Common myeloid progenitor, CD34-positive (primary cell): Measurements from ENCODE around the gene UBA3.

Source experiments
- CTCF ChIA-PET: fragments of 350-600 bp; sonication (Branson Sonifier 250); formaldehyde crosslinking; loops from one replicate; lab custom pipeline; 2021; ENCODE audit warnings: antibody characterized with exemption; lab: Charles Lee
- POLR2A ChIA-PET: fragments of 350-600 bp; sonication (Branson Sonifier 250); formaldehyde crosslinking; loops from one replicate; lab custom pipeline; 2021; ENCODE audit warnings: antibody characterized with exemption; lab: Charles Lee
- DNase-seq, 3 donors: peaks; one replicate each; pipeline versions ENCODE4 v3.0.0 to v3.0.0-alpha.2; 2013
- H3K27ac ChIP-seq, 2 experiments: 1 replicate in 1 of 2; 2 replicates in 1 of 2; pipeline ENCODE4 v1.7.0; 2013; ENCODE audit warnings: inconsistent platforms in 2 of 2, low read length in 2 of 2, mild to moderate bottlenecking in 2 of 2, low read depth in 1 of 2, moderate library complexity in 1 of 2; ENCODE audit not compliant: severe bottlenecking in 2 of 2, insufficient read depth in 1 of 2, poor library complexity in 1 of 2
- H3K27me3 ChIP-seq, 5 experiments: replicated peaks in 2 of 5; 1 replicate in 3 of 5; 2 replicates in 2 of 5; pipeline versions ENCODE4 v1.6.1 to v1.7.0; 2013; ENCODE audit warnings: low read length in 4 of 5, mild to moderate bottlenecking in 2 of 5, moderate library complexity in 2 of 5, inconsistent platforms in 1 of 5; ENCODE audit not compliant: insufficient read depth in 5 of 5, control insufficient read depth in 4 of 5
- H3K36me3 ChIP-seq, 4 experiments: 1 replicate in 2 of 4; 2 replicates in 2 of 4; pipeline versions ENCODE4 v1.6.1 to v1.7.0; 2013; ENCODE audit warnings: low read length in 3 of 4, control low read depth in 1 of 4, mild to moderate bottlenecking in 1 of 4; ENCODE audit not compliant: control insufficient read depth in 4 of 4, insufficient read depth in 4 of 4
- H3K4me1 ChIP-seq, 4 experiments: 1 replicate in 3 of 4; 2 replicates in 1 of 4; pipeline versions ENCODE4 v1.6.1 to v1.7.1; 2013; ENCODE audit warnings: low read length in 3 of 4, mild to moderate bottlenecking in 3 of 4, control low read depth in 1 of 4, inconsistent platforms in 1 of 4, moderate library complexity in 1 of 4; ENCODE audit not compliant: control insufficient read depth in 4 of 4, insufficient read depth in 4 of 4; ENCODE audit errors: control extremely low read depth in 1 of 4
- H3K4me3 ChIP-seq, 7 experiments: 1 replicate in 4 of 7; 2 replicates in 3 of 7; pipeline versions ENCODE4 v1.5.1 to v1.7.0; 2013; ENCODE audit warnings: mild to moderate bottlenecking in 7 of 7, low read length in 6 of 7, moderate library complexity in 6 of 7, inconsistent platforms in 2 of 7, low read depth in 2 of 7, control low read depth in 1 of 7; ENCODE audit not compliant: insufficient read depth in 4 of 7, control insufficient read depth in 1 of 7; ENCODE audit errors: extremely low read depth in 1 of 7
- H3K9me3 ChIP-seq, 5 experiments: 1 replicate in 4 of 5; 2 replicates in 1 of 5; pipeline versions ENCODE4 v1.6.1 to v1.7.1; 2013; ENCODE audit warnings: low read length in 4 of 5, mild to moderate bottlenecking in 2 of 5, inconsistent platforms in 1 of 5, low read depth in 1 of 5, moderate library complexity in 1 of 5; ENCODE audit not compliant: control insufficient read depth in 4 of 5, insufficient read depth in 2 of 5; ENCODE audit errors: control extremely low read depth in 1 of 5
- WGBS: methylation state at CpG from one replicate; pipeline ENCODE4 v1.1.5; 2013; ENCODE audit not compliant: insufficient coverage; 5-methylcytosine and 5-hydroxymethylcytosine counted together

The UBA3 gene

GRCh38 chr3:69082361-69082760, 2.2 kb upstream of the UBA3 start:
- POLR2A ChIA-PET, result interaction anchor here (0.9 to 3.8 kb wide), 4 partner anchors 12 to 69 kb away, joined by 3 to 36 read pairs (median 4); partner anchors contain the start of gene EOGT
- Histone ChIP-seq H3K4me3 (peak overlapping the region in 3 of 7 experiments; percentile 19 to 54 (median 54)), H3K36me3 (no peaks in the 10 kb centered on the region), H3K27me3 (no peaks in the 10 kb centered on the region), H3K27ac (peak overlapping the region; percentile 27 to 88), H3K4me1 (peaks cover 54 to 81% (median 70%) of the 10 kb centered on the region in 4 experiments), H3K9me3 (no peaks in the 10 kb centered on the region)
- peak in 1 of 3 donors; percentile 24 for DNase-seq
- CTCF ChIA-PET, result interaction anchor here (0.8 to 5.2 kb wide), 4 partner anchors 10 to 24 kb away, joined by 3 to 28 read pairs (median 15); no protein-coding TSS in a partner anchor
- no CpG with 5 or more reads among the region's 2 CpGs for WGBS

DNA sequence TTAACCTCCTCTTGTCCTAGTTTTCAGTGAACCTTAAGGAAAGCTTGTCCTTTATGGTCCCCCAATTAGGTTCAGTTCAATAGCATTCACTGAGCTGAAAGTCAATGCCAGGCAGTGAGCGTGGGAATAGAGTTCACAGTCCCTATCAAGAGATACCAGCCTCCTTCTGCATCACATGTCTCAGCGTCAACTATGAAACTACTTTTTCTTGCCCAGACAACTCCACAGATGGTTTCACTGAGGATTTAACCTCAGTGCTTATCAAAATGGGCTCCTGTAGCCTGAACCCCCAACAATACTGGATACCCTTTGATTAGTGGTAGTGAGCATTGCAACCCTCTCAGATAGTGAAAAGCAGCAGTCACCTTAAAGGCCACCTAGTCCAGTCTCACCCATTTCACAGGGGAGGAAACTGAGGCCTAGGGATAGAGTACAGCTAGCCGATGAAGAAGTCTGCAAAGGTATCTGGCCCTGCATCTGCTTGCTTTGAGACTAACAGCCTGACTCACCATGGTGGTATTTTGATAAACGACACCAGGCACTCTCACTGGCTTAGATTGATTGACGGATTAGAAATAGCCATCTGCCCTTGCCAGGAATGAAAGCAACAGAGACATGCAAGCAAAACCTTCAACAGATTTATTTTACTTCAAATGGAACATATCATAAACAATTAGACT, 1.6 kb upstream of the UBA3 start:
- H3K27ac ChIP-seq, result peak overlapping the region; percentile 27 to 88
- peak overlapping the region in 1 of 7 experiments; percentile 54 for H3K4me3 ChIP-seq
- 77% methylated on average over 5 of the region's 5 CpGs for WGBS
- ChIA-PET CTCF (interaction anchor here (0.8 to 4.7 kb wide), 4 partner anchors 11 to 29 kb away, joined by 3 to 28 read pairs (median 4); partner anchors contain the start of gene TMF1), POLR2A (interaction anchor here (1.0 kb wide), 1 partner anchor 29 kb away, joined by 5 read pairs; no protein-coding TSS in a partner anchor)
- H3K9me3 ChIP-seq, result no peaks in the 10 kb centered on the region
- H3K4me1 ChIP-seq, result peaks cover 48 to 75% (median 63%) of the 10 kb centered on the region in 4 experiments
- peak in 1 of 3 donors; percentile 57 for DNase-seq
- no peaks in the 10 kb centered on the region for H3K36me3 ChIP-seq
- no peaks in the 10 kb centered on the region for H3K27me3 ChIP-seq

DNA sequence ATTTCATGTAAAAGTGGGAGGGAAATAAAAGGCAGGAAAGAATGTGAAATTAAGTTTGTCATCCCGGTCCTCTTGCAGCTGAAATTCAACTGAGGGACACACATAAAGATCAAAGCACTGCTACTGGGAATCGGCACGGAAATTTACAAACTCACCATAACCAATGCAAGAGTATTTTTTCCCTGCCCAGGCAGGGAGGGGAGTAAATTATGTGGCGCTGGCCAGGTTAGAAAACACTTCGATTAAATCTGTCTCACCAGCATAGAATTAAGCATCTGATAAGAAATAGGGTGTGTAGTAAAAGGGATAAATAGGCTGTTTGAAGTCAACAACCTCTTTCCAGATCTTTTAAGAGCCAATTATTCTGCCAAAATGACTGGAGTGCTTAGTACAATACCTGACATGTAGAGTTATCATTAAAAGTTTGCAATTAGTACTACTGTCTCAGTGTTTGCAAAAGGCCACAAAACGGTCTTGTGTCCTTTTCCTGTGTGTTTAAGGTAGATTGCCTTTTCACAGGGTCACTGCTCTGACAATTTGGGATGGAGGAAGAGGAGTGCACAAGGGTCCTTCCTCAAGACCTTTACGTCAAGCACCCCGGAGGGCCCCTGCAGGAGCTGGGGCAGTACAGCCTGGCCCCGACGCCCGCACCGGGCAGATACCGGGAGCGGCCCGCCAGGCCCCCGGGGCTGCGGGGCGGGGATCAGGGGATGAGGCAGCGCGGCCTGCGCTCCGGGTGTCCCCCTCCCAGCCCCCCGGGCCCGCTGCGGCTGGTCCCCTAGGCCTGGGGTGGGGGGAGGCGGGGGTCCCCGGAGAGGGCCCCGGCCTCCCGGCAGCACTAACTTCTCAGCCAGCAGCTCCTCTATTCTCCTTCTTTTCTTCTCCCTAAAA, 651 bp downstream of the UBA3 start:
- Histone ChIP-seq H3K9me3 (no peaks in the 10 kb centered on the region), H3K36me3 (peaks cover 0 to 7% (median 2%) of the 10 kb centered on the region in 4 experiments), H3K27ac (peak overlapping the region; percentile 80 to 85), H3K4me1 (peaks cover 45 to 63% (median 53%) of the 10 kb centered on the region in 4 experiments), H3K4me3 (peak overlapping the region; percentile 59 to 93 (median 82)), H3K27me3 (no peaks in the 10 kb centered on the region)
- CTCF ChIA-PET, result interaction anchor here (1.0 to 1.3 kb wide), 3 partner anchors 9 to 33 kb away, joined by 3 read pairs; no protein-coding TSS in a partner anchor
- DNase-seq, result peak in 1 of 3 donors; percentile 23
- POLR2A ChIA-PET, result interaction anchor here (0.8 kb wide), 1 partner anchor 27 kb away, joined by 4 read pairs; no protein-coding TSS in a partner anchor
- WGBS, result 1% methylated on average over 15 of the region's 29 CpGs

DNA sequence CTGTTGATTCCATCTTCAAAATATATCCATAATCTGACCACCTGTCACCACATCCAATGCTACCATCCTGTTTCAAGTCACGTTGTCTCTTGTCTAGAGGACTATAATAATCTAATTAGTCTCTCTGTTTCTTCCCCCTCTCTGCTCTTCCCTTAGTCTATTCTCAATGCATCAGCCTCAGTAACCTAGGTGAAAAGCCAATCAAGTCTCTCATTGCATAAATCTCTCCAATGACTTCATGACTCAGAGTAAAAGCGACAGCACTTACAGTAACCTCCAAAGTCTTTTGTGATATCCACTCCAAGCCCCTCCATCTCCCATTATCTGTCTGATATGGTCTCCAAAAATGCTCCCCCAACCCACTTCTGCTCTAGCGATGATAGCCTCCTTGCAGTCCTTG, 7.2 kb downstream of the UBA3 start:
- CTCF ChIA-PET, result no interaction called here
- DNase-seq, result no peak
- Histone ChIP-seq H3K27me3 (no peaks in the 10 kb centered on the region), H3K4me1 (peaks cover 0 to 4% (median 4%) of the 10 kb centered on the region in 4 experiments), H3K4me3 (no peak overlapping the region), H3K9me3 (no peaks in the 10 kb centered on the region), H3K36me3 (peaks cover 10 to 34% (median 24%) of the 10 kb centered on the region in 4 experiments), H3K27ac (no peak overlapping the region)
- POLR2A ChIA-PET, result no interaction called here
- 95% methylated on average over 3 of the region's 3 CpGs for WGBS

GRCh38 chr3:69066121-69066520, 14.0 kb downstream of the UBA3 start:
- CTCF ChIA-PET, result no interaction called here
- no peak overlapping the region for H3K4me3 ChIP-seq
- no peak overlapping the region for H3K27ac ChIP-seq
- H3K36me3 ChIP-seq, result peaks cover 11 to 57% (median 25%) of the 10 kb centered on the region in 4 experiments
- no peaks in the 10 kb centered on the region for H3K9me3 ChIP-seq
- DNase-seq, result no peak
- WGBS, result 44% methylated on average over 2 of the region's 4 CpGs
- H3K4me1 ChIP-seq, result no peaks in the 10 kb centered on the region
- no peaks in the 10 kb centered on the region for H3K27me3 ChIP-seq
- POLR2A ChIA-PET, result no interaction called here

- Histone ChIP-seq H3K27ac (no peak overlapping the region), H3K4me1 (no peaks in the 10 kb centered on the region), H3K36me3 (peaks cover 13 to 57% (median 27%) of the 10 kb centered on the region in 4 experiments), H3K27me3 (no peaks in the 10 kb centered on the region), H3K4me3 (no peak overlapping the region), H3K9me3 (no peaks in the 10 kb centered on the region)
- POLR2A ChIA-PET, result interaction anchor here (1.1 kb wide), 1 partner anchor 14 kb away, joined by 3 read pairs; the partner anchor contains the start of gene TMF1
- DNase-seq, result no peak
- WGBS, result 100% methylated on average over 2 of the region's 6 CpGs
- CTCF ChIA-PET, result interaction anchor here (0.6 to 1.5 kb wide), 4 partner anchors 10 to 56 kb away, joined by 3 to 4 read pairs (median 3); no protein-coding TSS in a partner anchor
Measured at GRCh38 chr3:69065318-69065964, 14.7 kb downstream of the UBA3 start.
